Fibroblast of pulmonary artery (primary cell): ENCODE data around the gene FBXO34.

Source experiments
- DNase-seq: peaks from one replicate; pipeline ENCODE4 v3.0.0-alpha.2; 2010; ENCODE audit warnings: low read depth
- H3K4me3 ChIP-seq: replicated peaks from 2 replicates; pipeline ENCODE4 v1.5.1; 2011; ENCODE audit warnings: low read depth, mild to moderate bottlenecking, control low read depth, low read length, moderate library complexity
- TF ChIP-seq, protein P1 (sequence below): IDR thresholded peaks from 2 replicates; pipeline ENCODE4 v1.5.1; 2011; ENCODE audit warnings: mild to moderate bottlenecking, control low read depth, low read length, inconsistent platforms; ENCODE audit errors: missing control alignments

Gene FBXO34

DNA sequence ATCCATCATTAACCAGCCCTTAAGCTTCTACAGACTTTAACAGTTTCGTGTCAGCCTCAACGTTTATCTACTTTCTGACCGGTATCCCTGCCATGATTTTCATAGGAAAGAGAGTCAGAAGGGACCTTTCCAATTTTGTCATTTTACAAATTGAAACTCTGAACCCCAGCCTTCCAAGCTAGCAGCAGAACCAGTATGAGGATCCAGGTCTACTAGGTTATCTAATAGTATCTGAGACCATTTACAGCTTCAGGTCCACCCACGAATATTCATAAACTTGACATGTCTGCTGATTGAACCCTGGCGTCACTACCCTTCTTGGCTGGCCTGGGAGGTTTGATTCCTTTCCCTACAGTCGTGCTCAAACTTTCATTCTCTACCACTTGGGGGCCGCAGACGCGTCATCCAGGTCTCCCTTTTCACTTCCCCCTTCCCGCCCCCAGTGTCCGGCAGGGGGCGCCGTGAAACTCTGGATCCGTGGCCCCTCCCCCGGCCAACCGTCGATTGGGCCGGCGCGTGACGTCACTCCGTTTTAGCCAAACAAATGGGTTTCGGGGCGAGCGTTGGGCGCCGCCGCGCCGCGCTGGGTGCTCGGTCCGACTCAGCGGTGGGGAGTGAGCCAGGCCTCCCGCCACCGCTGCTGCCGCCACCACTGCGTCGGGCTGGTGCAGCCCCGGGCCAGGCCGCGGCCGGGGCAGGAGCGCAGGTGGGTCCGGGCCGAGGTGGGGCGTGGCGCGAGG lies at the start of gene FBXO34:
FBXO34 (plus strand) TSS at position 590 of the 740 bp plus-strand sequence. CDS start 78,970 bp downstream, outside the sequence.
- DNase-seq, result peak; percentile 97
- H3K4me3 ChIP-seq, result peak within 1 kb of the TSS; percentile 95
- TF ChIP-seq, protein P1, sequence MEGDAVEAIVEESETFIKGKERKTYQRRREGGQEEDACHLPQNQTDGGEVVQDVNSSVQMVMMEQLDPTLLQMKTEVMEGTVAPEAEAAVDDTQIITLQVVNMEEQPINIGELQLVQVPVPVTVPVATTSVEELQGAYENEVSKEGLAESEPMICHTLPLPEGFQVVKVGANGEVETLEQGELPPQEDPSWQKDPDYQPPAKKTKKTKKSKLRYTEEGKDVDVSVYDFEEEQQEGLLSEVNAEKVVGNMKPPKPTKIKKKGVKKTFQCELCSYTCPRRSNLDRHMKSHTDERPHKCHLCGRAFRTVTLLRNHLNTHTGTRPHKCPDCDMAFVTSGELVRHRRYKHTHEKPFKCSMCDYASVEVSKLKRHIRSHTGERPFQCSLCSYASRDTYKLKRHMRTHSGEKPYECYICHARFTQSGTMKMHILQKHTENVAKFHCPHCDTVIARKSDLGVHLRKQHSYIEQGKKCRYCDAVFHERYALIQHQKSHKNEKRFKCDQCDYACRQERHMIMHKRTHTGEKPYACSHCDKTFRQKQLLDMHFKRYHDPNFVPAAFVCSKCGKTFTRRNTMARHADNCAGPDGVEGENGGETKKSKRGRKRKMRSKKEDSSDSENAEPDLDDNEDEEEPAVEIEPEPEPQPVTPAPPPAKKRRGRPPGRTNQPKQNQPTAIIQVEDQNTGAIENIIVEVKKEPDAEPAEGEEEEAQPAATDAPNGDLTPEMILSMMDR, result peak; percentile 98

GRCh38 chr14:55221968-55222367 lies 49.3 kb upstream of the FBXO34 start:
- no peak for DNase-seq
- no peak overlapping the region for H3K4me3 ChIP-seq
- TF ChIP-seq, protein P1, result no peak

GRCh38 chr14:55223364-55223763 lies 47.9 kb upstream of the FBXO34 start:
- TF ChIP-seq, protein P1, result no peak
- DNase-seq, result no peak
- no peak overlapping the region for H3K4me3 ChIP-seq

GRCh38 chr14:55228261-55228660 lies 43.0 kb upstream of the FBXO34 start:
- TF ChIP-seq, protein P1, result no peak
- no peak for DNase-seq
- no peak overlapping the region for H3K4me3 ChIP-seq

GRCh38 chr14:55233591-55233990 lies 37.6 kb upstream of the FBXO34 start:
- TF ChIP-seq, protein P1, result no peak
- no peak overlapping the region for H3K4me3 ChIP-seq
- DNase-seq, result no peak

GRCh38 chr14:55238019-55238680 lies 33.1 kb upstream of the FBXO34 start:
- TF ChIP-seq, protein P1, result no peak
- no peak for DNase-seq
- no peak overlapping the region for H3K4me3 ChIP-seq
